Astrocyte (in vitro differentiated cells and primary cell): Measurements from ENCODE around the gene SPAG8. TPM values are rescaled to one million over a fixed set of nuclear protein-coding genes. Genes with fewer than 3 reads are reported as not detected.

ENCODE experiments used
- DNase-seq: peaks from one replicate; pipeline ENCODE4 v3.0.0-alpha.2; 2010; ENCODE audit warnings: low read depth
- FAIRE-seq: peaks from 2 replicates; lab custom pipeline; 2011; peaks lifted over from hg19 to GRCh38; lab: Jason Lieb, UNC
- H2AFZ ChIP-seq: 2 replicates; pipeline ENCODE4 v1.6.0; 2012; ENCODE audit warnings: low read depth, low read length, inconsistent platforms
- H3K27ac ChIP-seq: 2 replicates; pipeline ENCODE4 v1.5.1; 2011; ENCODE audit warnings: low read depth, low read length, inconsistent platforms
- H3K27me3 ChIP-seq: 2 replicates; pipeline ENCODE4 v1.6.0; 2011; ENCODE audit warnings: low read length, inconsistent platforms; ENCODE audit not compliant: insufficient read depth
- H3K36me3 ChIP-seq: 2 replicates; pipeline ENCODE4 v1.5.1; 2011; ENCODE audit warnings: low read length, inconsistent platforms; ENCODE audit not compliant: insufficient read depth
- H3K4me1 ChIP-seq: 2 replicates; pipeline ENCODE4 v1.5.1; 2011; ENCODE audit warnings: low read length, inconsistent platforms; ENCODE audit not compliant: insufficient read depth
- H3K4me2 ChIP-seq: 2 replicates; pipeline ENCODE4 v1.6.0; 2012; ENCODE audit warnings: low read length, inconsistent platforms
- H3K4me3 ChIP-seq: 2 replicates; pipeline ENCODE4 v1.5.1; 2011; ENCODE audit warnings: low read depth, mild to moderate bottlenecking, low read length, inconsistent platforms; ENCODE audit not compliant: insufficient read depth
- H3K79me2 ChIP-seq: 2 replicates; pipeline ENCODE4 v1.6.0; 2012; ENCODE audit warnings: mild to moderate bottlenecking, low read length, inconsistent platforms; ENCODE audit not compliant: insufficient read depth
- H3K9ac ChIP-seq: 2 replicates; pipeline ENCODE4 v1.6.0; 2012; ENCODE audit warnings: mild to moderate bottlenecking, low read length, inconsistent platforms
- H3K9me3 ChIP-seq: 2 replicates; pipeline ENCODE4 v1.5.1; 2012; ENCODE audit warnings: low read depth, mild to moderate bottlenecking, low read length, inconsistent platforms; ENCODE audit not compliant: insufficient read depth
- H4K20me1 ChIP-seq: 2 replicates; pipeline ENCODE4 v1.6.0; 2012; ENCODE audit warnings: low read length, inconsistent platforms; ENCODE audit not compliant: insufficient read depth
- H3K27ac Mint-ChIP-seq: one replicate; pipeline ENCODE4 v1.8.0; 2021; ENCODE audit warnings: mild to moderate bottlenecking, mixed read lengths; ENCODE audit not compliant: unreplicated experiment
- H3K27me3 Mint-ChIP-seq: one replicate; pipeline ENCODE4 v1.8.0; 2021; ENCODE audit warnings: low read depth, mixed read lengths; ENCODE audit not compliant: unreplicated experiment
- H3K36me3 Mint-ChIP-seq: one replicate; pipeline ENCODE4 v1.8.0; 2021; ENCODE audit warnings: low read depth, mixed read lengths; ENCODE audit not compliant: unreplicated experiment
- H3K4me1 Mint-ChIP-seq: one replicate; pipeline ENCODE4 v1.8.0; 2021; ENCODE audit warnings: low read depth, mixed read lengths; ENCODE audit not compliant: unreplicated experiment
- H3K4me3 Mint-ChIP-seq: one replicate; pipeline ENCODE4 v1.8.0; 2021; ENCODE audit warnings: mild to moderate bottlenecking, moderate library complexity, mixed read lengths; ENCODE audit not compliant: unreplicated experiment
- H3K9me3 Mint-ChIP-seq: one replicate; pipeline ENCODE4 v1.8.0; 2021; ENCODE audit warnings: mild to moderate bottlenecking, mixed read lengths; ENCODE audit not compliant: unreplicated experiment
- CTCF ChIP-seq: IDR thresholded peaks from 2 replicates; pipeline ENCODE4 v1.5.1; 2011; ENCODE audit warnings: low read depth, mild to moderate bottlenecking, inconsistent platforms, low read length, moderate library complexity; ENCODE audit not compliant: insufficient read depth
- EZH2 ChIP-seq: IDR thresholded peaks from 2 replicates; pipeline ENCODE4 v1.6.1; 2012; ENCODE audit warnings: mild to moderate bottlenecking, low read length, inconsistent platforms; ENCODE audit not compliant: insufficient read depth
- total RNA-seq: library from RNA; stranded (reverse); gene quantifications from 2 replicates; pipeline ENCODE4 v1.2.1, GENCODE V29; 2021

The SPAG8 gene
- total RNA-seq, 1 donor from 2014 or later = 0.52 TPM

- no peak for DNase-seq
Measured at GRCh38 chr9:35771534-35771933, 40.5 kb downstream of the SPAG8 start.

GRCh38 chr9:35771075-35771433 is 41.0 kb downstream of the SPAG8 start:
- Histone ChIP-seq H3K9me3 (no peaks in the 10 kb centered on the region), H3K4me2 (no peak overlapping the region), H3K9ac (no peak overlapping the region), H3K4me1 (no peaks in the 10 kb centered on the region), H2AFZ (no peak overlapping the region), H3K27me3 (peaks cover 24% of the 10 kb centered on the region), H3K79me2 (no peaks in the 10 kb centered on the region), H3K36me3 (no peaks in the 10 kb centered on the region), H3K27ac (no peak overlapping the region), H4K20me1 (no peaks in the 10 kb centered on the region), H3K4me3 (no peak overlapping the region)
- Mint-ChIP-seq H3K9me3 (no peaks in the 10 kb centered on the region), H3K27ac (no peak overlapping the region), H3K4me1 (no peaks in the 10 kb centered on the region), H3K27me3 (no peaks in the 10 kb centered on the region), H3K36me3 (no peaks in the 10 kb centered on the region), H3K4me3 (no peak overlapping the region)
- FAIRE-seq (no peak), DNase-seq (no peak)
- TF ChIP-seq CTCF = no peak
- TF ChIP-seq EZH2 = no peak

More at GRCh38 chr9:35771534-35771933, 40.5 kb downstream of the SPAG8 start:
- H3K4me1 Mint-ChIP-seq = no peaks in the 10 kb centered on the region
- Histone ChIP-seq H3K4me3 (no peak overlapping the region), H4K20me1 (no peaks in the 10 kb centered on the region), H3K27me3 (peaks cover 24% of the 10 kb centered on the region), H3K36me3 (no peaks in the 10 kb centered on the region), H3K9me3 (no peaks in the 10 kb centered on the region), H2AFZ (no peak overlapping the region), H3K9ac (no peak overlapping the region), H3K27ac (no peak overlapping the region), H3K4me1 (no peaks in the 10 kb centered on the region), H3K4me2 (no peak overlapping the region), H3K79me2 (no peaks in the 10 kb centered on the region)
- no peaks in the 10 kb centered on the region for H3K9me3 Mint-ChIP-seq
- no peak for FAIRE-seq
- no peak overlapping the region for H3K4me3 Mint-ChIP-seq
- H3K36me3 Mint-ChIP-seq = no peaks in the 10 kb centered on the region
- H3K27me3 Mint-ChIP-seq = no peaks in the 10 kb centered on the region
- H3K27ac Mint-ChIP-seq = no peak overlapping the region
- no peak for TF ChIP-seq EZH2

- no peak overlapping the region for H3K9ac ChIP-seq
- no peaks in the 10 kb centered on the region for H3K4me1 ChIP-seq
- no peaks in the 10 kb centered on the region for H4K20me1 ChIP-seq
- H2AFZ ChIP-seq = no peak overlapping the region
- H3K27ac ChIP-seq = no peak overlapping the region
- DNase-seq (no peak), FAIRE-seq (no peak)
- H3K9me3 Mint-ChIP-seq = no peaks in the 10 kb centered on the region
- no peaks in the 10 kb centered on the region for H3K36me3 ChIP-seq
- no peaks in the 10 kb centered on the region for H3K36me3 Mint-ChIP-seq
- no peak overlapping the region for H3K4me3 Mint-ChIP-seq
- no peak for TF ChIP-seq EZH2
- no peak for TF ChIP-seq CTCF
- H3K4me2 ChIP-seq = no peak overlapping the region
- no peaks in the 10 kb centered on the region for H3K79me2 ChIP-seq
- no peaks in the 10 kb centered on the region for H3K27me3 Mint-ChIP-seq
- peaks cover 24% of the 10 kb centered on the region for H3K27me3 ChIP-seq
- no peaks in the 10 kb centered on the region for H3K4me1 Mint-ChIP-seq
- no peak overlapping the region for H3K4me3 ChIP-seq
- H3K9me3 ChIP-seq = no peaks in the 10 kb centered on the region
- H3K27ac Mint-ChIP-seq = no peak overlapping the region
Measured at GRCh38 chr9:35769763-35770162, 42.3 kb downstream of the SPAG8 start.
